Fibroblast of pulmonary artery (primary cell): ENCODE measurements around the gene ANXA1.
"Not testable (repeated sequence)": the region's sequence is repeated elsewhere in the genome, so short reads cannot be mapped to it uniquely, and the experiment has no call there.

ENCODE experiments used
- DNase-seq: peaks from one replicate; pipeline ENCODE4 v3.0.0-alpha.2; 2010; ENCODE audit warnings: low read depth
- H3K4me3 ChIP-seq: replicated peaks from 2 replicates; pipeline ENCODE4 v1.5.1; 2011; ENCODE audit warnings: low read depth, mild to moderate bottlenecking, control low read depth, low read length, moderate library complexity
- CTCF ChIP-seq: IDR thresholded peaks from 2 replicates; pipeline ENCODE4 v1.5.1; 2011; ENCODE audit warnings: mild to moderate bottlenecking, control low read depth, low read length, inconsistent platforms; ENCODE audit errors: missing control alignments

Gene ANXA1

DNA sequence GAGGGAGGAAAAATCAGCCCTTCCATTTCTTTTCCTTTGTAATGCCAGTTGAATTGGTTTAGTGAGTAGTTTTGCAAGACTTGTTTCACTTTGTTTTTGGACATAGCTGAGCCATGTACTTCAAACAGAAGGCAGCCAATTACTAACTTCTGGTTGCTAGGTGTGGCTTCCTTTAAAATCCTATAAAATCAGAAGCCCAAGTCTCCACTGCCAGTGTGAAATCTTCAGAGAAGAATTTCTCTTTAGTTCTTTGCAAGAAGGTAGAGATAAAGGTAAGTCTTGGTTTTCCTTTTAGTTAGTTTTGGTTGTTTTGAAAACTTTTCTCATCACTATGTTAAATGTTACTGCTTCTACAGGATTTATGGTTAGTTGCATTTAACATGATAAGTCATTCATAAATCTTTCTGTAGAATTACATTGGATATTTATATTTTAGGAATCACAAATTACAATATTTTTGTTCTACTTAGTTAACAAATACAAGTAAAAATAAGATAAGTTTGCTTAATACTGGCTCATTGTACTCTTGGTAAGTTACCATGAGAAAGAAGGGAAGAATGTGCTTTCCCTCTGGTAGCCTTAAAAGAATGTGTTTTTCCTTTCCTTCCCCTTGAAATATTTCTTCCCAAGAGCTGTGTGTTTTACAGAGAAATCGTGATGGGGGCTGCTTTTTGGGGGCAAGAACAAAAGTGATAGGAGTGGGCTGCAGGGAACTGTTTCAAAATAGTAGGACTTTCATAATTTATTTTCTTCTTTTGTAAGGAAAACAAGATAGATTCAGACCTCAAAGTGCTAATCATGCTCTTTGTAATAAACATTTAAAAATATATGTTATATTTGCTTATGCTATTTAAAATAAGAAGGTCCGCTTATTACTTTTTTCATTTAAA, at the start of gene ANXA1:
ANXA1 (plus strand) TSS at position 213 of the 890 bp plus-strand sequence. CDS start 6,671 bp downstream, outside the sequence.
- H3K4me3 ChIP-seq: peak within 1 kb of the TSS; percentile 69
- DNase-seq: peak; percentile 95
- TF ChIP-seq CTCF: no peak

GRCh38 chr9:73104342-73104741, 47.3 kb upstream of the ANXA1 start:
- no peak overlapping the region for H3K4me3 ChIP-seq
- DNase-seq: no peak
- TF ChIP-seq CTCF: no peak

DNA sequence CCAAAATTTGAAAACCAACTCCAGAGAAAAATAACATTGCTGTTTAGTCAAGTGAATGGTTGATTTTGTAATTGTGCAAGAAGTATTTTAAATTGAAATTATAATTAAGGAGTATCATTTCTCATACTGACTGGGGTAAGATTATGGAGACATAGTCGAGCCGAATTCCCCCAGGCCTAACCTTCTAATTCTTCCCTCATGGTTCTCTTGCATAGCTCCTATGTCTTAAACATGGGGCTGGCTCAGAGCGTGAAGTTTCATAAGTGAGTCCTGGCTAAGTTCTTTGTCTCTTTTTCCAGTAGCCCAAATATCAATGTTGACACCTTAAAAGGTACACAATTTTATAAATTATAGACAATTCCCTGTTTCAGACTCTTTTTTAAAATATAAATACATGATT, 46.7 kb upstream of the ANXA1 start:
- no peak for TF ChIP-seq CTCF
- H3K4me3 ChIP-seq: no peak overlapping the region
- no peak for DNase-seq

DNA sequence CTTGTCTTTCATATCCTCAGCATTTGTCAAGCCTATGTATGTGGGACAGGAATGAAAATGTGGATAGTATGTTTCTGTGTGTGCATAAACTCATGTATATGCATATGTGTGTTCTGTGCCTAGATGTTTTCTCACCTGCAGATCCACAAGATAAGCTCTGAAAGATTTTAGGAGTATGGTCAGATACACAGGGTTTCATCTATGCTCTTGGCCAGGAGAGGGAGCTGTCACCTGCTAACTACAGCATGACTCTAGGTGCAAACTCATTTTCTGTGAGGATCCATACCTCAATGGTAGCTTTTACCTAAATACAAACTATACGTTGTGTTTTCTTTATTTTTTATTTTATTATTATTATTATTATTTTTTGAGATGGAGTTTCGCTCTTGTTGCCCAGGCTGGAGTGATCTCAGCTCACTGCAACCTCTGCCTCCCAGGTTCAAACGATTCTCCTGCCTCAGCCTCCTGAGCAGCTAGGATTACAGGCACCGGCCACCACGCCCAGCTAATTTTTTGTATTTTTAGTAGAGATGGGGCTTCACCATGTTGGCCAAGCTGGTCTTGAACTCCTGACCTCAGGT, 44.1 kb upstream of the ANXA1 start:
- peak; percentile 69 for DNase-seq
- not testable (repeated sequence) for H3K4me3 ChIP-seq
- TF ChIP-seq CTCF: peak; percentile 89

DNA sequence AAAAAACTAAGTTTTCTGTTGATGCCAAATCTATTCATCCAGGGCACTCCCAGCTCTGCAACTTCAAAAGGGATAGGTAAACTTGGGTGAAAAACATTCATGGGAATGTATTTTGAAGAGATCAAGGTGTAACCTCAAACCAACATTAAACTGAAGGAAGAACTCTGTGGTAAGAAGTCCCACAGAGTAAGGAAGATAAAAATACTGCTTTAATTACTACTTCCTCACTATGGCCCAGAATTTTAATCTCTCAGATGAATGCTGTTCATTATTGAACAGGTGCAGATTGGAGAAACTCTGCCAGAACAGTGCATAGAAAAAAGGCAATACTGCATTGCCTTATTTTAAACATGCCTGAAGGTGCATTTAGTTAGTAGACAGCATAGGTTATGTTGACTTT, 37.6 kb upstream of the ANXA1 start:
- no peak for DNase-seq
- H3K4me3 ChIP-seq: no peak overlapping the region
- no peak for TF ChIP-seq CTCF

- no peak overlapping the region for H3K4me3 ChIP-seq
- TF ChIP-seq CTCF: no peak
- DNase-seq: no peak
Measured at GRCh38 chr9:73114958-73115357, 36.7 kb upstream of the ANXA1 start.

GRCh38 chr9:73116031-73116430, 35.6 kb upstream of the ANXA1 start:
- H3K4me3 ChIP-seq: no peak overlapping the region
- peak; percentile 53 for DNase-seq
- TF ChIP-seq CTCF: no peak
